Measurements from ENCODE around the gene FARP2. TPM values are rescaled to one million over a fixed set of nuclear protein-coding genes. Genes with fewer than 3 reads are reported as not detected.
"Not testable (repeated sequence)": the region's sequence is repeated elsewhere in the genome, so short reads cannot be mapped to it uniquely, and the experiment has no call there.

FARP2 gene
- total RNA-seq, 1 donor from 2014 or later = 57.1 TPM

DNA sequence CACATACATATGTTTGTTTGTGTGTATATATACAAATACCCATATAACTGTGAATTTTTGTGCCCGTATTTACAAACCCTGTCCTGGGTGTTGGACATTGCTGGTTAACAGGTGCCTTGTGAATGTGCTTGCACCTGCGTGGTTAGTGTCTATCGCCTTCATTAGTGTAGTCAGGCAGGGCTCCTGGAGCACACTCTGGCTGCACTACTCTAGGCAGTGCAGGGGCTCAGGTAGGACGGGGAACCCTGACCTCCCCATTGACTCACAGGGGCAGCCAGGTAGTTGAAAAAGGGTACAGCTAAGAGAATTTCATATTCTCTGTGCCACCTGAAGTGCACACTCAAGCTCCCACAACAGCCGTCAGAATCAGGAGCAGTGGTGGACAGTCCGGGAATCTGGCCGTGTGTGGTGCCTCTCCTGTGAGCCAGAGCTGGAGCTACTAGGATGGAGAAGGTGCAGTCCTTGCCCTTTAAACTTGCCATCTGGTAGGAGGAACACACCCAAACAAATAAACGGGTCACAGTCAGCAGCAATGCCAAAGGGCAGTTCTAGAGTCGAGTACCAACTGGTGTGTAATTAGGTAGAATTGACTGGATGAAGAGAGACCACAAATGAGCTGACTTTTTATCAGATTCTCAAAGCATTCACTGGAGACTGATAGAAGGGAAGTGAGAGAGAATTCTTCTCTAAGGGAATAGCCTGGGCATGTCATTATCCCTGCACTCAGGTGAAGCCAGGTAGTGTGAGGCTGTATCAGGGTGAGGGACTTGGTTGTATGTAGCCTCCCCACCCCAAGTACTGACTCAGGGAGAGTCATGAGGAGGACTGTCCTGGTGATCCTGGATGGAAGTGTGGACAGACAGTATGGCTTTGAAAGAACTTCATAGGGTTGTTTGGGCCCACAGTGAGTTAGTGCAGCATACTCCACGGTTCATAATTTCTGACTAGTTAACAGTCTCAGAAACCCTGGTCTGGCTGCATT is 44.1 kb downstream of the FARP2 start:
- no peak for DNase-seq (ENCODE audit: low spot score)
- Mint-ChIP-seq H3K36me3 (ENCODE audit: low read depth) (peaks cover 4% of the 10 kb centered on the region), H3K27me3 (ENCODE audit: low read depth) (no peaks in the 10 kb centered on the region), H3K9me3 (ENCODE audit: low read depth) (no peaks in the 10 kb centered on the region), H3K27ac (ENCODE audit: unreplicated experiment) (no peak overlapping the region), H3K4me1 (ENCODE audit: low read depth) (no peaks in the 10 kb centered on the region), H3K4me3 (ENCODE audit: unreplicated experiment) (no peak overlapping the region)
- TF ChIP-seq, protein P1, sequence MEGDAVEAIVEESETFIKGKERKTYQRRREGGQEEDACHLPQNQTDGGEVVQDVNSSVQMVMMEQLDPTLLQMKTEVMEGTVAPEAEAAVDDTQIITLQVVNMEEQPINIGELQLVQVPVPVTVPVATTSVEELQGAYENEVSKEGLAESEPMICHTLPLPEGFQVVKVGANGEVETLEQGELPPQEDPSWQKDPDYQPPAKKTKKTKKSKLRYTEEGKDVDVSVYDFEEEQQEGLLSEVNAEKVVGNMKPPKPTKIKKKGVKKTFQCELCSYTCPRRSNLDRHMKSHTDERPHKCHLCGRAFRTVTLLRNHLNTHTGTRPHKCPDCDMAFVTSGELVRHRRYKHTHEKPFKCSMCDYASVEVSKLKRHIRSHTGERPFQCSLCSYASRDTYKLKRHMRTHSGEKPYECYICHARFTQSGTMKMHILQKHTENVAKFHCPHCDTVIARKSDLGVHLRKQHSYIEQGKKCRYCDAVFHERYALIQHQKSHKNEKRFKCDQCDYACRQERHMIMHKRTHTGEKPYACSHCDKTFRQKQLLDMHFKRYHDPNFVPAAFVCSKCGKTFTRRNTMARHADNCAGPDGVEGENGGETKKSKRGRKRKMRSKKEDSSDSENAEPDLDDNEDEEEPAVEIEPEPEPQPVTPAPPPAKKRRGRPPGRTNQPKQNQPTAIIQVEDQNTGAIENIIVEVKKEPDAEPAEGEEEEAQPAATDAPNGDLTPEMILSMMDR (IDR thresholded peaks at IDR 0.05) = no peak

GRCh38 chr2:241408849-241409248 is 52.8 kb downstream of the FARP2 start:
- no peaks in the 10 kb centered on the region for H3K27me3 Mint-ChIP-seq (ENCODE audit: low read depth)
- no peak overlapping the region for H3K4me3 Mint-ChIP-seq (ENCODE audit: unreplicated experiment)
- peaks cover 6% of the 10 kb centered on the region for H3K36me3 Mint-ChIP-seq (ENCODE audit: low read depth)
- H3K9me3 Mint-ChIP-seq (ENCODE audit: low read depth) = no peaks in the 10 kb centered on the region
- H3K27ac Mint-ChIP-seq (ENCODE audit: unreplicated experiment) = no peak overlapping the region
- H3K4me1 Mint-ChIP-seq (ENCODE audit: low read depth) = peaks cover 17% of the 10 kb centered on the region
- TF ChIP-seq, protein P1 (IDR thresholded peaks at IDR 0.05) = no peak
- DNase-seq (ENCODE audit: low spot score) = no peak

GRCh38 chr2:241410739-241411176 is 54.7 kb downstream of the FARP2 start:
- H3K27me3 Mint-ChIP-seq (ENCODE audit: low read depth) = no peaks in the 10 kb centered on the region
- H3K36me3 Mint-ChIP-seq (ENCODE audit: low read depth) = peaks cover 21% of the 10 kb centered on the region
- TF ChIP-seq, protein P1 (IDR thresholded peaks at IDR 0.05) = no peak
- peak overlapping the region; percentile 75 for H3K27ac Mint-ChIP-seq (ENCODE audit: unreplicated experiment)
- H3K9me3 Mint-ChIP-seq (ENCODE audit: low read depth) = no peaks in the 10 kb centered on the region
- H3K4me3 Mint-ChIP-seq (ENCODE audit: unreplicated experiment) = no peak overlapping the region
- no peak for DNase-seq (ENCODE audit: low spot score)
- peaks cover 17% of the 10 kb centered on the region for H3K4me1 Mint-ChIP-seq (ENCODE audit: low read depth)

DNA sequence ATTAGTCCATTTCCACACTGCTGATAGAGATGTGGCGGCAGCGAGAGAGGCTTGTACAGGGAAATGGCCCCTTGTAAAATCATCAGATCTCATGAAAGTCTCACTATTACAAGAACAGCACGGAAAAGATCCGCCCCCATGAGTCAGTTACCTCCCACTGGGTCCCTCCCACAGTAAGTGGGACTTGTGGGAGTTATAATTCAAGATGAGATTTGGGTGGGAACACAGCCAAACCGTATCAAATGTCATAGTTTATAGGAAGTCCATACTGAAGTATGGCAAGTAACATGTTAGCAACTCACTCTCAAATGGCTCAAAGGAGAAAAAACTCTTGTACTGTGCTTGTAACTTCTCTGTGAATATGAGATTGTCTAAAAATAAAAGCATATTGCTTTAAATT is 56.1 kb downstream of the FARP2 start:
- TF ChIP-seq, protein P1 (IDR thresholded peaks at IDR 0.05) = no peak
- H3K27ac Mint-ChIP-seq (ENCODE audit: unreplicated experiment) = peak overlapping the region; percentile 93
- peaks cover 24% of the 10 kb centered on the region for H3K36me3 Mint-ChIP-seq (ENCODE audit: low read depth)
- H3K4me1 Mint-ChIP-seq (ENCODE audit: low read depth) = peaks cover 17% of the 10 kb centered on the region
- no peaks in the 10 kb centered on the region for H3K27me3 Mint-ChIP-seq (ENCODE audit: low read depth)
- no peaks in the 10 kb centered on the region for H3K9me3 Mint-ChIP-seq (ENCODE audit: low read depth)
- peak overlapping the region; percentile 48 for H3K4me3 Mint-ChIP-seq (ENCODE audit: unreplicated experiment)
- no peak for DNase-seq (ENCODE audit: low spot score)

- peaks cover 17% of the 10 kb centered on the region for H3K4me1 Mint-ChIP-seq (ENCODE audit: low read depth)
- H3K27ac Mint-ChIP-seq (ENCODE audit: unreplicated experiment); H3K4me3 Mint-ChIP-seq (ENCODE audit: unreplicated experiment); DNase-seq (ENCODE audit: low spot score); H3K27me3 Mint-ChIP-seq (ENCODE audit: low read depth); H3K9me3 Mint-ChIP-seq (ENCODE audit: low read depth): not testable (repeated sequence)
- peaks cover 26% of the 10 kb centered on the region for H3K36me3 Mint-ChIP-seq (ENCODE audit: low read depth)
These were observed 57.4 kb downstream of the FARP2 start for GRCh38 chr2:241413501-241413900.

Data from chondrocyte (in vitro differentiated cells).